22Rv1 (cell line): ENCODE measurements around the gene PCDH7.

Experiments
- CTCF ChIP-seq: fragments of 450-650 bp; IDR thresholded peaks from 2 replicates; pipeline ENCODE4 v1.5.1; 2017; ENCODE audit warnings: mild to moderate bottlenecking
- ZFX ChIP-seq: fragments of 450-650 bp; IDR thresholded peaks from 2 replicates; pipeline ENCODE4 v1.6.1; 2017; ENCODE audit warnings: antibody characterized with exemption, borderline replicate concordance

GRCh38 chr4:30756553-30756952 is 36.4 kb downstream of the PCDH7 start:
- TF ChIP-seq CTCF, result no peak
- TF ChIP-seq ZFX, result no peak
